HCT116 (cell line): ENCODE data around the gene TEAD1. TPM values are rescaled to one million over a fixed set of nuclear protein-coding genes. Genes with fewer than 3 reads are reported as not detected.

Experiments used
- ATAC-seq: fragments of 200-7000 bp; cut with Tn5 transposase; 2 replicates; pipeline ENCODE4 v1.9.1; 2020; ENCODE audit warnings: mild to moderate bottlenecking, moderate library complexity
- BruUV-seq: library from RNA; stranded (reverse); fragments of 400-500 nt; replicated peaks from 2 replicates; lab custom pipeline; 2021; lab: Mats Ljungman, UMichigan
- CTCF ChIA-PET: fragments of 300-600 bp; sonication (Branson Sonifier 250); formaldehyde crosslinking; loops from one replicate; lab custom pipeline; 2021; ENCODE audit warnings: antibody characterized with exemption; lab: Charles Lee
- POLR2A ChIA-PET: fragments of 300-600, 350-600 bp; sonication (Branson Sonifier 250); formaldehyde crosslinking; loops from one replicate; lab custom pipeline; 2021; ENCODE audit warnings: antibody characterized with exemption; lab: Charles Lee
- RAD21 ChIA-PET, 2 experiments: fragments of 300-600 bp; sonication (Branson Sonifier 250); formaldehyde crosslinking; loops; one replicate each; lab custom pipeline; 2023; ENCODE audit warnings: low total read pairs in 2 of 2; ENCODE audit not compliant: uncharacterized antibody in 2 of 2, unreplicated experiment in 2 of 2, low non-redundant PET in 1 of 2; lab: Charles Lee
- DNase-seq: peaks from one replicate; pipeline ENCODE4 v3.0.0-alpha.2; 2010; ENCODE audit warnings: low read depth, low spot score
- H2AFZ ChIP-seq: fragments of 200-600 bp; shearing (Covaris generic), sonication (generic); 2 replicates; pipeline ENCODE4 v1.6.1; 2017; ENCODE audit warnings: low read depth, mixed run types, mixed read lengths, antibody characterized with exemption, low read length; ENCODE audit not compliant: poor library complexity, severe bottlenecking
- H3K27ac ChIP-seq: 2 replicates; pipeline ENCODE4 v1.5.1; 2012; ENCODE audit warnings: low read depth, low read length
- H3K27me3 ChIP-seq: fragments of 200-600 bp; sonication (generic); 2 replicates; pipeline ENCODE4 v1.6.1; 2016; ENCODE audit warnings: mixed run types, low read length, mixed read lengths; ENCODE audit not compliant: insufficient read depth
- H3K36me3 ChIP-seq, 2 experiments: fragments of 200-500 bp in 1 of 2; fragments of 200-600 bp in 1 of 2; sonication (Bioruptor generic) in 1 of 2; sonication (generic) in 1 of 2; 2 replicates each; pipeline versions ENCODE4 v1.5.1 to v1.6.1; 2014 to 2016; ENCODE audit warnings: low read length in 2 of 2, inconsistent platforms in 1 of 2, mixed read lengths in 1 of 2, mixed run types in 1 of 2; ENCODE audit not compliant: insufficient read depth in 2 of 2, control insufficient read depth in 1 of 2
- H3K4me1 ChIP-seq, 2 experiments: fragments of 200-600 bp in 1 of 2; sonication (generic) in 1 of 2; 2 replicates each; pipeline versions ENCODE4 v1.5.1 to v1.6.1; 2012 to 2017; ENCODE audit warnings: low read length in 2 of 2, inconsistent platforms in 1 of 2, mild to moderate bottlenecking in 1 of 2, mixed read lengths in 1 of 2, mixed run types in 1 of 2, moderate library complexity in 1 of 2; ENCODE audit not compliant: insufficient read depth in 2 of 2, control insufficient read depth in 1 of 2
- H3K4me2 ChIP-seq: fragments of 200-600 bp; sonication (generic); 2 replicates; pipeline ENCODE4 v1.6.1; 2017; ENCODE audit warnings: mixed run types, low read length, mixed read lengths
- H3K4me3 ChIP-seq, 2 experiments: fragments of 200-600 bp in 1 of 2; sonication (generic) in 1 of 2; replicated peaks in 1 of 2; 2 replicates each; pipeline ENCODE4 v1.5.1; 2011 to 2016; ENCODE audit warnings: low read length in 2 of 2, control low read depth in 1 of 2, low read depth in 1 of 2, mild to moderate bottlenecking in 1 of 2, mixed read lengths in 1 of 2, mixed run types in 1 of 2
- H3K79me2 ChIP-seq: fragments of 200-600 bp; sonication (generic); 2 replicates; pipeline ENCODE4 v1.6.1; 2017; ENCODE audit warnings: mild to moderate bottlenecking, mixed run types, low read length, moderate library complexity, mixed read lengths; ENCODE audit not compliant: insufficient read depth
- H3K9ac ChIP-seq: fragments of 200-600 bp; sonication (generic); 2 replicates; pipeline ENCODE4 v1.6.1; 2016; ENCODE audit warnings: low read length, mixed read lengths
- H3K9me2 ChIP-seq: fragments of 200-600 bp; sonication (generic), shearing (Covaris generic); 2 replicates; pipeline ENCODE4 v1.6.1; 2017; ENCODE audit warnings: mixed run types, mild to moderate bottlenecking, moderate library complexity; ENCODE audit not compliant: insufficient read depth
- H3K9me3 ChIP-seq, 2 experiments: fragments of 200-500 bp in 1 of 2; fragments of 200-600 bp in 1 of 2; sonication (Bioruptor generic) in 1 of 2; sonication (generic) in 1 of 2; 2 replicates each; pipeline ENCODE4 v1.6.1; 2014 to 2017; ENCODE audit warnings: low read length in 2 of 2, mixed read lengths in 2 of 2, inconsistent platforms in 1 of 2, low read depth in 1 of 2, mild to moderate bottlenecking in 1 of 2, mixed run types in 1 of 2, moderate library complexity in 1 of 2; ENCODE audit not compliant: control insufficient read depth in 1 of 2, insufficient read depth in 1 of 2
- H4K20me1 ChIP-seq: fragments of 200-600 bp; sonication (generic), shearing (Covaris generic); 2 replicates; pipeline ENCODE4 v1.6.1; 2017; ENCODE audit warnings: mixed run types, mild to moderate bottlenecking, moderate library complexity; ENCODE audit not compliant: insufficient read depth
- ATF3 ChIP-seq: IDR thresholded peaks from 2 replicates; pipeline ENCODE4 v1.6.1; 2012
- CBX3 ChIP-seq: IDR thresholded peaks from 2 replicates; pipeline ENCODE4 v1.6.1; 2012; ENCODE audit warnings: low read depth
- CEBPB ChIP-seq: IDR thresholded peaks from 2 replicates; pipeline ENCODE4 v1.6.1; 2012; ENCODE audit warnings: low read depth
- CTCF ChIP-seq, 3 experiments: fragments of 200-600 bp in 1 of 3; sonication (generic) in 1 of 3; IDR thresholded peaks in 2 of 3; conservative IDR thresholded peaks in 1 of 3; 2 replicates each; pipeline ENCODE4 v1.5.1; 2012 to 2017; ENCODE audit warnings: low read depth in 2 of 3, low read length in 2 of 3, antibody characterized with exemption in 1 of 3, borderline replicate concordance in 1 of 3, control low read depth in 1 of 3, mild to moderate bottlenecking in 1 of 3, mixed read lengths in 1 of 3, mixed run types in 1 of 3, moderate library complexity in 1 of 3; ENCODE audit not compliant: insufficient read depth in 1 of 3
- EGR1 ChIP-seq: IDR thresholded peaks from 2 replicates; pipeline ENCODE4 v1.6.1; 2012; ENCODE audit warnings: low read depth
- ELF1 ChIP-seq: IDR thresholded peaks from 2 replicates; pipeline ENCODE4 v1.6.1; 2012; ENCODE audit warnings: low read depth, borderline replicate concordance
- EZH2phosphoT487 ChIP-seq: fragments of 200-600 bp; IDR thresholded peaks from 2 replicates; pipeline ENCODE4 v1.6.1; 2018; ENCODE audit warnings: antibody characterized with exemption, borderline replicate concordance
- FOSL1 ChIP-seq: IDR thresholded peaks from 2 replicates; pipeline ENCODE4 v1.6.1; 2012; ENCODE audit warnings: low read depth
- POLR2A ChIP-seq: IDR thresholded peaks from 2 replicates; pipeline ENCODE4 v1.7.0; 2011; ENCODE audit warnings: borderline replicate concordance; ENCODE audit not compliant: insufficient read depth, insufficient read length; ENCODE audit errors: extremely low read depth
- RAD21 ChIP-seq: IDR thresholded peaks from 2 replicates; pipeline ENCODE4 v1.6.1; 2012; ENCODE audit warnings: low read depth, mild to moderate bottlenecking
- REST ChIP-seq: IDR thresholded peaks from 2 replicates; pipeline ENCODE4 v1.6.1; 2012; ENCODE audit warnings: low read depth
- SP1 ChIP-seq: IDR thresholded peaks from 2 replicates; pipeline ENCODE4 v1.6.1; 2012; ENCODE audit warnings: low read depth
- SRF ChIP-seq: IDR thresholded peaks from 2 replicates; pipeline ENCODE4 v1.6.1; 2012; ENCODE audit warnings: low read depth
- TCF7L2 ChIP-seq: IDR thresholded peaks from 2 replicates; pipeline ENCODE4 v1.7.0; 2011; ENCODE audit warnings: borderline replicate concordance, inconsistent platforms; ENCODE audit not compliant: insufficient read depth, insufficient read length; ENCODE audit errors: extremely low read depth
- YY1 ChIP-seq: IDR thresholded peaks from 2 replicates; pipeline ENCODE4 v1.6.1; 2011; ENCODE audit warnings: low read length, low read depth, moderate library complexity, mild to moderate bottlenecking; ENCODE audit not compliant: insufficient replicate concordance; ENCODE audit errors: extremely low read depth
- ZBTB33 ChIP-seq: IDR thresholded peaks from 2 replicates; pipeline ENCODE4 v1.6.1; 2011; ENCODE audit warnings: mild to moderate bottlenecking, low read length, moderate library complexity; ENCODE audit not compliant: insufficient replicate concordance; ENCODE audit errors: extremely low read depth
- ZFX ChIP-seq: fragments of 450-650 bp; IDR thresholded peaks from 2 replicates; pipeline ENCODE4 v1.6.1; 2017
- ZNF274 ChIP-seq: fragments of 200-500 bp; sonication (Bioruptor generic); IDR thresholded peaks from 2 replicates; pipeline ENCODE4 v1.6.1; 2014; ENCODE audit warnings: mild to moderate bottlenecking, low read depth, low read length, inconsistent platforms
- intact Hi-C: fragments of 100-400 bp; cut with micrococcal nuclease; formaldehyde crosslinking; loops from 2 replicates; pipeline ENCODE4 v1.10.0; 2022
- total RNA-seq: library from RNA; stranded (reverse); gene quantifications from one replicate; pipeline ENCODE4 v1.2.1, GENCODE V29; 2021; ENCODE audit not compliant: unreplicated experiment

The TEAD1 gene
- total RNA-seq, 1 experiment from 2014 or later: 103 TPM

GRCh38 chr11:12668166-12668565 is 6.1 kb upstream of the TEAD1 start:
- Histone ChIP-seq H3K4me1 (peaks cover 8 to 14% of the 10 kb centered on the region in 2 experiments; a peak in 3 of 4 replicates), H3K27me3 (no peaks in the 10 kb centered on the region), H3K9ac (no peak overlapping the region), H2AFZ (no peak overlapping the region), H3K79me2 (no peaks in the 10 kb centered on the region), H4K20me1 (no peaks in the 10 kb centered on the region), H3K4me3 (no peak overlapping the region), H3K9me2 (no peaks in the 10 kb centered on the region), H3K9me3 (no peaks in the 10 kb centered on the region), H3K36me3 (no peaks in the 10 kb centered on the region), H3K4me2 (no peak overlapping the region), H3K27ac (no peak overlapping the region)
- DNase-seq (no peak), ATAC-seq (no peak)
- intact Hi-C loops: no loop called here
- ChIA-PET RAD21 (no interaction called here), CTCF (no interaction called here), POLR2A (no interaction called here)
- TF ChIP-seq ATF3 (no peak), RAD21 (no peak), REST (no peak), ZBTB33 (no peak), EZH2phosphoT487 (no peak), SP1 (no peak), FOSL1 (no peak), EGR1 (no peak), YY1 (no peak), SRF (no peak), TCF7L2 (no peak), CBX3 (no peak), ELF1 (no peak), CTCF (IDR thresholded peaks at IDR 0.05 in 2 of 3, conservative IDR thresholded peaks at IDR 0.05 in 1 of 3; ENCODE audit: borderline replicate concordance in 1 of 3, insufficient read depth in 1 of 3, low read depth in 2 of 3, low read length in 2 of 3) (no peak), ZFX (no peak), CEBPB (no peak), POLR2A (no peak), ZNF274 (no peak)
- no TSS peak for BruUV-seq
